Mucosa of rectum (tissue), 2 donors: Measurements from ENCODE around the gene BARHL1.

Experiments used
- H3K27ac ChIP-seq, 2 donors: one replicate each; pipeline ENCODE4 v1.7.0; 2013; ENCODE audit warnings: inconsistent platforms in 2 of 2, low read depth in 2 of 2, low read length in 2 of 2
- H3K27me3 ChIP-seq, 2 donors: one replicate each; pipeline ENCODE4 v1.7.0; 2013; ENCODE audit warnings: low read length in 2 of 2; ENCODE audit not compliant: control insufficient read depth in 2 of 2, insufficient read depth in 2 of 2
- H3K36me3 ChIP-seq, 2 donors: one replicate each; pipeline ENCODE4 v1.7.0; 2013; ENCODE audit warnings: low read length in 2 of 2; ENCODE audit not compliant: control insufficient read depth in 2 of 2, insufficient read depth in 2 of 2
- H3K4me1 ChIP-seq, 2 donors: one replicate each; pipeline ENCODE4 v1.7.0; 2013; ENCODE audit warnings: low read length in 2 of 2, mild to moderate bottlenecking in 1 of 2; ENCODE audit not compliant: control insufficient read depth in 2 of 2, insufficient read depth in 2 of 2
- H3K4me3 ChIP-seq, 2 donors: one replicate each; pipeline ENCODE4 v1.7.0; 2013; ENCODE audit warnings: low read length in 2 of 2
- H3K9ac ChIP-seq, 2 donors: one replicate each; pipeline ENCODE4 v1.7.0; 2013; ENCODE audit warnings: low read length in 2 of 2, low read depth in 1 of 2, mild to moderate bottlenecking in 1 of 2
- H3K9me3 ChIP-seq, 2 donors: one replicate each; pipeline ENCODE4 v1.7.0; 2013; ENCODE audit warnings: low read length in 2 of 2; ENCODE audit not compliant: control insufficient read depth in 2 of 2
- donor health status: healthy.
- donor health status: Normal muscosa, but diverticular disease.

The BARHL1 gene

GRCh38 chr9:132630116-132630515 is 47.7 kb downstream of the BARHL1 start:
- Histone ChIP-seq H3K4me1 (peaks cover 0 to 21% of the 10 kb centered on the region in 2 donors), H3K27me3 (no peaks in the 10 kb centered on the region), H3K9me3 (no peaks in the 10 kb centered on the region), H3K36me3 (peaks cover 16 to 48% of the 10 kb centered on the region in 2 donors), H3K27ac (no peak overlapping the region), H3K4me3 (no peak overlapping the region), H3K9ac (no peak overlapping the region)

- Histone ChIP-seq H3K27me3 (no peaks in the 10 kb centered on the region), H3K9ac (no peak overlapping the region), H3K36me3 (peaks cover 11 to 41% of the 10 kb centered on the region in 2 donors), H3K27ac (no peak overlapping the region), H3K9me3 (no peaks in the 10 kb centered on the region), H3K4me3 (no peak overlapping the region), H3K4me1 (peaks cover 0 to 21% of the 10 kb centered on the region in 2 donors)
These were observed 48.4 kb downstream of the BARHL1 start for GRCh38 chr9:132630811-132631210.

GRCh38 chr9:132631280-132631679 is 48.9 kb downstream of the BARHL1 start:
- Histone ChIP-seq H3K36me3 (peaks cover 11 to 41% of the 10 kb centered on the region in 2 donors), H3K4me3 (no peak overlapping the region), H3K27ac (no peak overlapping the region), H3K27me3 (no peaks in the 10 kb centered on the region), H3K9me3 (no peaks in the 10 kb centered on the region), H3K4me1 (peaks cover 0 to 21% of the 10 kb centered on the region in 2 donors), H3K9ac (no peak overlapping the region)

- H3K27me3 ChIP-seq = no peaks in the 10 kb centered on the region
These were observed 49.3 kb downstream of the BARHL1 start for GRCh38 chr9:132631685-132632084.

GRCh38 chr9:132632413-132633129 is 50.2 kb downstream of the BARHL1 start:
- no peak overlapping the region for H3K27ac ChIP-seq
- H3K36me3 ChIP-seq = peaks cover 11 to 42% of the 10 kb centered on the region in 2 donors

More at GRCh38 chr9:132631685-132632084, 49.3 kb downstream of the BARHL1 start:
- Histone ChIP-seq H3K9me3 (no peaks in the 10 kb centered on the region), H3K27ac (no peak overlapping the region), H3K36me3 (peaks cover 11 to 42% of the 10 kb centered on the region in 2 donors), H3K9ac (no peak overlapping the region), H3K4me1 (peaks cover 0 to 20% of the 10 kb centered on the region in 2 donors), H3K4me3 (no peak overlapping the region)

GRCh38 chr9:132634327-132634726 is 51.9 kb downstream of the BARHL1 start:
- Histone ChIP-seq H3K36me3 (peaks cover 8 to 27% of the 10 kb centered on the region in 2 donors), H3K9me3 (no peaks in the 10 kb centered on the region), H3K4me3 (no peak overlapping the region), H3K4me1 (peaks cover 0 to 32% of the 10 kb centered on the region in 2 donors), H3K9ac (no peak overlapping the region), H3K27me3 (no peaks in the 10 kb centered on the region), H3K27ac (no peak overlapping the region)

More at GRCh38 chr9:132632413-132633129, 50.2 kb downstream of the BARHL1 start:
- H3K9ac ChIP-seq = no peak overlapping the region
- H3K4me1 ChIP-seq = peaks cover 0 to 20% of the 10 kb centered on the region in 2 donors
- no peaks in the 10 kb centered on the region for H3K9me3 ChIP-seq
- H3K4me3 ChIP-seq = no peak overlapping the region
- no peaks in the 10 kb centered on the region for H3K27me3 ChIP-seq

- Histone ChIP-seq H3K9ac (peak overlapping the region in 1 of 2 donors; percentile 38), H3K4me1 (peaks cover 4 to 36% of the 10 kb centered on the region in 2 donors), H3K27ac (peak overlapping the region in 1 of 2 donors; percentile 58), H3K27me3 (no peaks in the 10 kb centered on the region), H3K36me3 (peaks cover 6 to 16% of the 10 kb centered on the region in 2 donors), H3K4me3 (no peak overlapping the region), H3K9me3 (no peaks in the 10 kb centered on the region)
These were observed 54.9 kb downstream of the BARHL1 start for GRCh38 chr9:132637351-132637750.

GRCh38 chr9:132637801-132638200 is 55.4 kb downstream of the BARHL1 start:
- Histone ChIP-seq H3K9me3 (no peaks in the 10 kb centered on the region), H3K4me1 (peaks cover 4 to 32% of the 10 kb centered on the region in 2 donors), H3K27me3 (no peaks in the 10 kb centered on the region), H3K27ac (peak overlapping the region in 1 of 2 donors; percentile 58), H3K36me3 (peaks cover 6 to 19% of the 10 kb centered on the region in 2 donors), H3K4me3 (no peak overlapping the region), H3K9ac (no peak overlapping the region)

GRCh38 chr9:132638240-132638639 is 55.8 kb downstream of the BARHL1 start:
- peaks cover 6 to 21% of the 10 kb centered on the region in 2 donors for H3K36me3 ChIP-seq
- no peak overlapping the region for H3K4me3 ChIP-seq
- no peak overlapping the region for H3K27ac ChIP-seq
- H3K9ac ChIP-seq = no peak overlapping the region
- no peaks in the 10 kb centered on the region for H3K9me3 ChIP-seq
- H3K27me3 ChIP-seq = no peaks in the 10 kb centered on the region
- H3K4me1 ChIP-seq = peaks cover 4 to 29% of the 10 kb centered on the region in 2 donors

- Histone ChIP-seq H3K9me3 (no peaks in the 10 kb centered on the region), H3K27me3 (no peaks in the 10 kb centered on the region), H3K4me1 (peaks cover 4 to 29% of the 10 kb centered on the region in 2 donors), H3K36me3 (peaks cover 7 to 24% of the 10 kb centered on the region in 2 donors), H3K4me3 (no peak overlapping the region), H3K9ac (peak overlapping the region in 1 of 2 donors; percentile 0), H3K27ac (peak overlapping the region; percentile 40 to 59)
These were observed 56.9 kb downstream of the BARHL1 start for GRCh38 chr9:132639322-132639721.
